HG03095 (cell line): ENCODE results near the gene C11orf21.
"Not testable (repeated sequence)": the region's sequence is repeated elsewhere in the genome, so short reads cannot be mapped to it uniquely, and the experiment has no call there.

Source experiments
- ATAC-seq: cut with Tn5 transposase; IDR thresholded peaks from one replicate; pipeline ENCODE4 v1.9.1; 2021; ENCODE audit warnings: moderate library complexity; ENCODE audit not compliant: unreplicated experiment

C11orf21 gene

DNA sequence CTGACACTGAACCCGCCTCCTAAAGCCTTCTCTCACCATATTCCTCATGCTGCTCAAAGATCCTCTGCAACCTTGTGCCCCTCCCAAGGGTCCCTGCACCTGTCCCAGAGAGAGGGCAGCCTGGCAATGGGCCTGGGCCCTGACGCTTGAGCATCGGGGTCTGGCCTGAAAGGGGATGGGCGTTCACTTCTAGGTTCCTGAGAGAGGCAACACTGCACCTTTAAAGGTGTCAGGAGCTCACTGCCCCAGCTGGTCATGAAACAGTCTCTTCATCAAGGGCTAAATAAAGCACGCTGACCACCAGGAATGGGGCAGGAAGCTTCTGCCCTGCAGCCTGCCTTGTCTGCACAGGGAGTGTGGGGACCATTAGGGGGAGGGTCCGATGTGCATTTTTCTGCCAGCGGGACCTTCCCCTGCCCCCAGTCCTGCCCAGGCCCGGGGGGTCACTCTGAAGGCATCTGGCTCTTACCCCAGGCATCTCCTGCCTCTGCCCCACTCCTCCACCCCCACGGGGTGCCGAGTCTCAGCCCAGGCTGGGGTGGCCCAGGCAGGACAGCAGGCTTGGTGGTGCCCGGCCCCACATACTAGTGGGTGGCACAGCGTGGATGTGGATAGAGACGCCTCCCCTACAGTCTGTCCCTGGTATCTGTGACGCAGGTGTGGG is 3.5 kb downstream of the C11orf21 start:
- ATAC-seq, result no peak

DNA sequence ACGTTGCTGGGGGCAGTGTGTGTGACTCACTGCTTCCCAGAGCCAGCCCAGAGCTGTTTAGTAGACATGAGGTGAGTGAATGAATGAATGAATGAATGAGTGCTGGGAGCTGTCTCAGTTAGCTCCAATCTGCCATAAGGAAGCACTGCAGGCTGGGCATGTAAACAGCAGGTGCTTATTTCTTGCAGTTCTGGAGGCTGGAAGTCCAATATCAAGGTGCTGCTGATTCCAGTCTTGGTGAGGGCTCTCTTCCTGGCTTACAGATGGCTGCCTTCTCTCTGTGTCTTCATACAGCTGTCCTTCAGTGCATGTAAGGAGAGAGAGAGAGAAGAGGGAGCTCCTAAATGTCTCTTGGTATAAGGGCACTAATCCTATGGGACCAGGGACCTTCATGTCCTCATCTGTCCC is 4.1 kb downstream of the C11orf21 start:
- no peak for ATAC-seq

DNA sequence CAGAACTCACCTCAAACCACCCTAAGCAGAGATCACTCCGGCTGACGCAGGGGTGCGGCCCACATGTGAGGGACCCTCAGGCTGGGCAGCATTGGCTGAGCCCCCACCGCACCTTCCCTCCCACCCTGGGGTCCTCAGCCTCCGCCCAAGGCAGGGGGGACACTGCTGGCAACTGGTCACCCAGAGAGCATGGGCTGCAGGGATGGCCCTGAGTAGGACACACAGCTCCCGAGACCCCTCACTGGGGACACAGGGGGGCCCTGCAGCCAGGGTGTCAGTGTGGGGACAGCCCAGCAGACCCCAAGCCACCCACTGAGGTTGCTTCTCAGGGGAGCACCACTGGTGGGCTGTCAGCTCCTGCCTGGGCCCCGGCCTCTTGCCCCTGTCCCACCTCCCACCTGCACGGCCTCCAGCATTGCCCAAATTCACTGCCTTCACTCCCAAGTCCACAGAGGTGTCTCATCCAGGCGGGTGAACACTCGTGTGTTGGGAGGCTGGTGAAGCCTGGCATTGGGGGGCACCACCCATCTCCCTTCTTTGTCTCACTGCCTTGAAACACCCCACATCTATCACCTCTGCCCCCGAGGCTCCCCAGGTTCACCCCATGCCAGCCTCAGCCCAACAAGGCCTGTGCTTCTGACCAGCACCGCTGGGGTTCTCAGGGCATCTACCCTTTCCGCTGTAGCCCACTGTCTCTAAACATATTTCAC is 4.7 kb downstream of the C11orf21 start:
- no peak for ATAC-seq

DNA sequence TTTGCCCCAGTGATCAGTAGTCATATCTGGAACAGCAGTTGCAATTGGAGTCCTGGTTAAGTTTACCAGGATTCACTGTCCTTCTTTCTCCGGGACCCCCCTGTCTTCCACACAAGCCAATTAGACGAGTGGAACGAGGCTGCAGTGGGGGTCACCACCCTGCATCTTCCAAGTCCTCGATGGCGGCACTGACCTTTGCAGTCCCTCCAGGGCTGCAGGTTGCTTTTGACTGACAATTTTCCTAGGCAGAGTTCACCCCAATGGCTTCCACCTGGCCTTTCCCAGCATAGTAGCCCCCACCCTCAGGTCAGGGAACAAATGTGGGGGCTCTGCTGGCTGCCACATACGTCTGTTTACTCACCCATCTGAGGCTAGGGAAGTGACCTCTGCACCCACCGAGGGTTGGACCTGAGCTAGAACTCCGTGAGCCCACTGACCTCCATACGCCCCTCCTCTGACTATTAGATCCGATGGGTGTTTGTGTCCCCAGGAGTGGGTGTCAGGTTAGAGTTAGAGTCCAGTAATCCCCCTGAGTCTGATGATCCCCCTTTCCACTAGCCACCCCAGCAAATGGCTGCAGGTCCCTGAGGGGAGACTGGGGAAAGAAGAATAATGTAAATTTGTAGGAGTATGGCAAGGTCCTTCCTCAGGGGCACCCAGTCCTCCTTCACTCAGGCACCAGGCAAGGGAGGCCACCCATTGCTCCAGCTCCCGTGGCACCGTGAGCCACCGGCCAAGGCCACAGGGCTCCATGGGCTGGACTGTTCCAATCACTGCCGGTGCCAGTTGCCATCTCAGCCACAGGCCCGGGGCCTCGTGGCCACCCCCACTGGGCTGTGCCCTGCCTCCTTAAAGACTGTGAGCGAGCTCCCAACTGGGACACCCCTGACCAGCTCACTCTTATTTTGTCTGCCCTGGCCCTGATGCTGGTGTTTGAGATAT is 5.5 kb downstream of the C11orf21 start:
- no peak for ATAC-seq

DNA sequence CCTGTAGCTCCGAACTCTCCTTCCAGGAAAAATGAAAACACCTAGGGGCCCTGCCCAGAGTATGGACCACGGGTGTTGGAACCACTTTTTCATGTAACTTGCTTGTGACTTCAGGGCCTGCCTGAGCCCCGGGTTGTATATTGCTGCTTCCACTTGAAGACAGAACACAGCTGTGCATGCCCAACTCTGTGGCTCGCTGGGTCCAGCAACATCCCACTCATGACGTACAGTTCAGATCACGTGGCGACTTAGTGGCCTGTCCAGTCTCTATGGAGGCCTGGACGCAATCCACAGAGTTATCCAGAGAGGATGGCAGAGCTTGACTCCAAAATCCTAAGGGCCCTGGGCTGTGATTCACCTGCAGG is 6.8 kb downstream of the C11orf21 start:
- ATAC-seq, result no peak

DNA sequence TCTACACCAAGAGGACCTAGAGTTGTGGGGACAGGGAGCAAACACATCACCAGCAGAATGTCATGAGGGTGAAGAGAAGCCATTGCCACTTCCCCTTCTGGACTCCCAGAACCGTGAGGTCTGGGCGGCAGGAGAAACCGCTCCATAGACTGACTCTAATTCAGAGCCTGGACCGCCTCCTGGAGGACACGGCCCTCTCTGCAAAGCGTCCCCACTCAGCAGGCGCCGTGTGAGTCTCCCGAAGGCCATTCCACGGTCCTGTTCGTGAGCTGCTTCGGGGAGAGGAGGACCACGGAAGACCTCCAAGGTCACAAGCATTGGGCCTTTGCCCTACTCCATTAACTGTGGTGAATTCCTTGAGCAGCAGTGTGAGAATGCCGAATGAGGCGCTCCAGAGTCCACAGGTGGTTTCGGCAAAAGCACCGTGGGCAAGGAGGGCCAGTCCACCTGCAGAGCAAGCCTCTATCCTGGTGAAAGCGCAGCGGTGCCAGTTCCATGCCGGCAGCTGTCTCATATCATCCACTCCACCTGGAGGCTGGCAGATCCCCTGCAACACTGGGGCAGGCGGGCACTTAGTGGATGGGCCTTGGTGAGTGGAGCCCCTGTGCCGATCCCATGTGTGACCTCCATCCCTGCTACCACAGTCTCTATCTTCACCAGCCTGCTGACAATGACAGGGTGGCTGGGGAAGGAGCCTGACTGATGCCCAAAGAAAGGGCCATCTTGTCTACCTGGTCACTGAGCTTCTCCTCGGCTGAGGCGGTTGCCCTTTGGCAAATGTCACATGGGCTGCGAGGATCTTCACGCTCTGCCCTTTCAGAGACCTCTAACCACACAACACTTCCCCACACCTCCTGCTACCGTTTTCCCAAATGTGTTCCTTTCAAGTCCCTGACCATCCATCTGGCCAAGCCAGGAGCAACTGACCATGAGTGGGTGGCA is 7.5 kb downstream of the C11orf21 start:
- no peak for ATAC-seq

DNA sequence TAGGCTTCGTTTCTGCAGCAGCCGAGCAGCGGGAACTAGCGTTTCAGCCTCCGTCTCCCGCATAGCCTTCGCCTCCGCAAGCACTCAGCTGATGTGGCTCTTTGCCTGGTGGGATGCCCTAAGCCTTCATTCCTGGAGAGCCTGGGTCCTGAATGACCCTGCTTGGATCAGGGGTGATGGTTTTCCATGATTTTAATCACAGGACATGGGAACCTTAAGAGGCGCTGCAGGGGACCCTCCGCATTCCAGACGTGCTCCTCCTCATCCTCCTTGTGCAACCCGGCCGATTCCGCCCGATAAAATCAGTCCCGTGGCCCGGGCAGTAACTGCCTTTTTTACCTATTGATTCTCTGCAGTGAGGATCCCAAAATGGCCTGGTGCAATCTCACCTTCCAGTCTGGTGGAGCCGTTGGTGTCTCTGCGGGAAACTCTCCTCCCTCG is 8.2 kb downstream of the C11orf21 start:
- no peak for ATAC-seq

DNA sequence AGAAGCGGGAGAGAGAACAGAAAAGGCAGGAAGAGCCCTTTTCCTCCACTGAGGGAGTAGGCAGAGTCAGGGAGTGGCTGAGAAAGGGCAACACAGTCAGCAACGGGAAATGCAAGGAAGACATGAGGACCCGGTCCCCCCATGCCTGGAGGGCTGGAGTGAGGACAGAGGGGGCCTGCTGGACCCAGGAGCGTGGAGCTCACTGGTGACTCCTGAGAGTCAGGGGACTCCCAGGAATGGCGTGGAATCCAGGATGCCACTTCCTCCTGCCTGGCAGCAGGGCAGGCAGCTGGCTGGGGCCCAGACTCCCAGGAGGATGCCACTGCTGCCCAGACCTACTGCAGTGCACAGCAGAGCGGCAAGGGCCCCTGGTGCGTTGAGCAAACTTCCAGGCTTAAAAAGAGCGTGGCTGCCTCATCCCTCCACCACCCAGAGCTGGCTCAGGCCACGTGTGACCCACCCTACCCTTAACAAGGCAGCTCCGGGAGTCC is 11.3 kb downstream of the C11orf21 start:
- no peak for ATAC-seq

DNA sequence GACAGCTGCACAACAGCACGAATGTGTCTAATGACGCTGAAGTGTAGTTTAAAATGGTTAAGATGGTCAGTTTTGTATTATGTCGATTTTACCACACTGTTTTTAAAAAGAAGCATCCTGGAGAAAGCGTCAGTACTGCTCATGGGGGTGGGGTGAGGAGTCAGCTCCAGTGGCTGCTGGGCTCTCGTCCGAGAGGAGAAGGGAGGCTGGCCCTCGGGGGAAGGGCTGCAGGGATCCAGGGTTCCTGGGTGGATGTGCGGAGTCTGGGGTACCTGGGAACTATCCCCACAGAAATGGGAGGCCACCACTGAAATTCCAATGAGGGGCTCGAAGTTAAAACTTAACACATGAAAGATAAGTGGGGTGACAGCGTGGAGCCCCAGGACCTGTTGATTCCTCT is 11.9 kb downstream of the C11orf21 start:
- no peak for ATAC-seq

DNA sequence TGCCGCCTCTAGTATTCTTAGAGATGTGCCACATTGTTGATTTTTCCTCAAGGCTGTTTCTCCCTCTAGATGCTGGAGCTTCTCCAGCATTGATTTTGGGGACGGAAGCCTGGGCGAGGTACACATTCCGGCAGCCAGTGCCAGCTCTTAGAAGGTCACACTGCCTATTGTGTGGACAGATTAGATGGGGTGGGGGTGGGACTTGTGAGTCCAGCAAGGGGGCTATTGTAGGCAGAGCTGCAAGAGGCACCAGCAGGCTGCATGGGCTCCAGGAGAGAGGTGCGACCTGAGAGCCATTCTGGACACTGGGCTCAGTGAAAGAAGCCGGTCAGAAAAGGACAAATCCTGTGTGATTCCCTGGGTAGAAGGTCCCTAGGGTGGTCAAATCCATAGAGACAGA is 12.4 kb downstream of the C11orf21 start:
- no peak for ATAC-seq

DNA sequence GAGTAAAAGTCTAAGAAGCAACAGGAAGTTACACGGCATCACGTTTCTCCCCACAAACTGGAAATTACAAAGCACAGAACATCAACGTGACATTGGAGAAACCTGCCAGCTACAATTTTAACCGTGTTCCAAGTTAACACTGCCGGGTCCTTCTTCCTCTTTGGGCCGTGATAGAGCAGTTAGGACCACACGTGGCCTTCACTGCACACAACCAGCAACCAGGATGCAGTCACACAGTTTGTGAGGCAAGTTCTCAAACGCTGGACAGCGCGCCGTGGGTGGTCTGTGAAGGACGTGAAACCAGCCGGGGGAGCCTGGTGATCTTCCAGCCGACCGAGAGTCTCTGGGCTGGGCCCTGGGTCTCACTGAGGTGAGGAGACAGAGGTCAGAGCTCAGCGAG is 14.6 kb downstream of the C11orf21 start:
- no peak for ATAC-seq

DNA sequence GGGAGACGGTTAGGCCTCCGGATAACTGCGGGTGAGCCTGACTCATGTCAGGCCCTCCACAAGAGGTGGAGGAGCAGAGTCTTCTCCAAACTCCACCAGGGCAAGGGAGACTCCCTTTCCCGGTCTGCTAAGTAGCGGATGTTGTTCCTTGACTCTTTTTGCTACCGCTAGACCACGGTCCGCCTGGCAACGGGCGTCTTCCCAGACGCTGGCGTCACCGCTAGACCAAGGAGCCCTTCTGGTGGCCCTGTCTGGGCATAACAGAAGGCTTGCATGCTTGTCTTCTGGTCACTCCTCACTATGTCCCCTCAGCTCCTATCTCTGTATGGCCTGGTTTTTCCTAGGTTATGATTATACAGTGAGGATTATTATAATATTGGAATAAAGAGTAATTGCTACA is 15.4 kb downstream of the C11orf21 start:
- ATAC-seq, result not testable (repeated sequence)

DNA sequence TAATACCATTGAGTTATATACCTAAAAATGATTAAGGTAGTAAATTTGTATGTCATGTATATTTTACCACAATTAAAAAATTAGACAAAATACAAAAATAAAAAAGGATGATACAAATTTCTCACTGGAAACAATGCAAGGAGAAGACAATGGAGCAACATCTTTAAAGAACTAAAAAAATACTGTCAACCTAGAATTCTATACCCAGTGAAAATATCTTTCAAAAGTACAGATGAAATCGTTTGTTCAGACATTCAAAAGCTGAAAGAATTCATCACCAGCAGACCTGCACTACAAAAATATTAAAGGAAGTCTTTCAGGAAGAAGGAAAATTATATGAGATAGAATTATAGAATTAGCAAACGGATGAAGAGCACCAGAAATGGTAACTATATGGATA is 21.5 kb downstream of the C11orf21 start:
- ATAC-seq, result no peak

DNA sequence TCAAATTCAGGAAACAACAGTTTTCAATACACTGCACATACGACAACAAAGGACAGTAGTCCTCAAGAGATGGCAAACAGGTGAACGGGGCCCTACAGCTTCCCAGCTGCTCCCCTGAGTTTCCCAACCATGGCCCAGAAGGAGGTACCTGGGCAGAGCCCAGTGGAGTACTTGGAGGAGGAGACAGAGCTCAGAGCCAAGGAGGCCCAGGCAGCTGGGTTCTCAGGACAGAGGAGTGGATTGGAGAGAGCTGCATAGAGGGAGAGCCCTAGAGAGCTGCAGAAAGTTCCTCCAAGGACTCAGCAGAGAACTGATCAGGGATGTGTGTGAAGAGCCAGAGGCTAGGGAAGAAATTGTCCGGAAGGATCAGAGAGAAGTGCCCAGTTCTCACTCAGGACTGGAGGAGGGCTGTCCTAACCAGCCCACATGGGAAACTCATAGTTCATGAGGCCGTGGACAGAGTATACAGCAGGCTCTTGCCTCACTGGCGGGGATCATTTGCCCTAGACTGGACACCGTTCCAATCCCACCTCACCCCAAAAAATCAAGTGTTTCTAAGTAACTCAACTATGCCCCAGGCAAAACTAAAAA is 23.7 kb downstream of the C11orf21 start:
- ATAC-seq, result no peak

DNA sequence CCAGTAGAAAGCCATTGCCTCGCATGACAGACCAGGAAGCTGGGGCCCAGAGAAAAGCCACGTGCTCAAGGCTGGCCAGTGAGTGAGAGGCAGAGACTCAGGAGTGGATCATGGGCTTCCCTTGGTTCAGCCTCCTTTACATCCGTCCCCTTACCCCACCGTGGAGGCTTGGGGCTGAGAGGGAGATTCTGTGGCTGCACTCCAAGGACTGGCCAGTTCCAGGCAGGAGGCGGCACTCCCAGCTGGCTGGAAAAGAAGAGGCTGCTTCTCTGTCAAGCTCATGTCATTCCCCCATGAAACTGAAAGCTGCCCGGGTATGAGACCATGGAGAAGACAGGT is 24.7 kb downstream of the C11orf21 start:
- ATAC-seq, result no peak

DNA sequence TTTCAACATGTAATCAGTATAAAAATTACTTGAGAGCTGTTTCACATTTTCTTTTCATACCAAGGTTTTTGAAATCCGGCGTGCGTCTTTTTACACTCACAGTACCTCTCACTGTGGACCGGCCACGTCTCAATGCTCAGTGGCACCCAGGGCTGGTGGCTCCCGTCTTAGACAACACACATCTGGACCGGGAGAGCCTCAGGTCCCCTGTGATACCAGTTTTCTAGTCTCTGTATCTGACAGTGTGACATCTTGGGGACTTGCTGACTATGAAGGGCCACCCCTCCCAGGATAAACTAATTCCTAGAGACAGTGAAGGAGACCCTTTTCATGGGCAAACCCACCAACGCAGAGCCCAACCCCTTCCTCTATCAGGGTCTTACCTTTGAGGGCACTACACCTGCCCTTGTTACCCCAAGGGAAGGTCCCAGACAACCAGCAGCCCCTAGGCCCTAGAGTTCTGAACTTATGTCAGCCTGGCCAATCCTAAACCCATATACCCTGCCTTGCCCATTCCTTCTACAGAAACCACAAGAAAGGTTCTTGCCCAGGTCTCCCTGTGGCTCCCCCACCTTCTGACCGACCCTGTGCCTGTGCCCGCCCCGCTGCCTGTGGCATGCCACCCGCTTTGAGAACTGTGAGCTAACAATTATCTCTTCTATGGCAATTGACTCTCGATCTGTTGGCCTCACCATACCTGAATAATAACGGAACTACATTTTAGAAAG is 25.3 kb downstream of the C11orf21 start:
- ATAC-seq, result no peak

DNA sequence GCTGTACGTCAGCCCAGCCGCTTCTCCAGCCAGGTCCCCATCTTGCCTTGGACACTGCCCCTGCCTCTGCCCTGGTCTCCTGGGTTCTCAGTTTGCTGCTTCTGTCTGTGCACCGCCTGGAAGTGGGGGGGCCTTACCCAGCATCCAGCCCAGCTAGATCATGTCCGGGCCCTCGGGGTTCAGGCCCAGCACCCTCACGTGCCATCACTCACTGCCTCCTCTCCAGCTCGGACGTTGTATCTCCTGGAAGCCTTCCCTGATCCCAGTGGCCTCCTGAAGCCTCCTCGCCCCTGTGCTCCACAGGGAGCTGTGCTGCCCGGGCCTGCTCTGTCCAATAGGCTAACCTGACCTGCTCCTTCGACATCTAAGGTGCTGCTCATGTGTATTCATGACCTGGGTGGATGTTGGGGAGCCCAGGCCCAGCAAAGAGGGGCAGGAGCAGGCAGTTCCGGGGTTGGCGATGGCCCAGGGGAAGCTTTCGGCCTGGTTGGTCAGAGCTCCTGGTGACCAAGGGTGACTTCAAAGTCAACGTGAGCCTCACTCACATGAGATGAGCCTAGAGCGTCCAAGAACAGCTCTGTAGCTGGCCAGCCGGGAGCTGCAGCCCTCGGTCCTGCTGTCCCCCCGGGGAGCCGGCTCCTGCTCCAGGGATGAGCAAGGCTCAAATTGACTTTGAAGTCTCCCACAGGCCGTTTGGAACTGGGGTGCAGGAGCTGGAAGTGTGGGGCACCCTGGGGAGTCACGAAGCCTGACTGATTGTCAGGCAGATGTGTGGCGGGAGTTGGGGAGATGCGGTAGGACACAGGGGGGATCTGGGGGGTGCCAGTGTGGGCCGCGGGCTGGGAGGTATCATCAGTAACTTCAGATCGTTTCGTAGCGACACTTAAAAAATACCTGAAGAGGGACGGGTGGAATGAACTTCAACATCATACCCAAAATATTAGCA is 26.1 kb downstream of the C11orf21 start:
- no peak for ATAC-seq

DNA sequence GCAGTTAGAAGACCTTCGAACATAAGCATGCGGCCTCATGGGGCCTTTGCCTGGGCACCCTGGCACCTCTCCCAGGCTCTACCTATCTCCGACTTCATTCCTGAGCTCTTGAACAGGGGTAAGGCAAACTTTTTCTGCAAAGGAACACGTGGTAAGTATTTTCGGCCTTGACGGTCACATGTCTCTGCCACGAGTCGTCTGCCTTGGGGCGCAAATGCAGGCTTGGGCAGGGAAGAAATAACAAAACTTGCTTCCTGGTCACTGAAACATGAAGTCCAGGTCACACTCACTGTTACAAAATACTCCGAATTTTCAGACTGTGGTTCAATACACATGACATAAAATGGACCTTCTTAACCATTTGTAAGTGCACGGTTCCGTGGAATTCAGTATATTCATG is 27.9 kb downstream of the C11orf21 start:
- ATAC-seq, result no peak
